Astrocyte of the cerebellum (primary cell): ENCODE data around the gene PSMC6.

Experiments
- DNase-seq: peaks from one replicate; pipeline ENCODE4 v3.0.0-alpha.2; 2011; ENCODE audit warnings: low read depth
- H3K4me3 ChIP-seq: 2 replicates; pipeline ENCODE4 v1.5.1; 2011; ENCODE audit warnings: mild to moderate bottlenecking, low read depth, low read length, moderate library complexity
- CTCF ChIP-seq: IDR thresholded peaks from 2 replicates; pipeline ENCODE4 v1.5.1; 2012; ENCODE audit warnings: low read length, low read depth, moderate library complexity, mild to moderate bottlenecking; ENCODE audit errors: missing control alignments
- in situ Hi-C: cut with HindIII; loops from 2 replicates; pipeline ENCODE4 v1.10.0; 2017; ENCODE audit warnings: low sequenced_read_pairs

The PSMC6 gene

DNA sequence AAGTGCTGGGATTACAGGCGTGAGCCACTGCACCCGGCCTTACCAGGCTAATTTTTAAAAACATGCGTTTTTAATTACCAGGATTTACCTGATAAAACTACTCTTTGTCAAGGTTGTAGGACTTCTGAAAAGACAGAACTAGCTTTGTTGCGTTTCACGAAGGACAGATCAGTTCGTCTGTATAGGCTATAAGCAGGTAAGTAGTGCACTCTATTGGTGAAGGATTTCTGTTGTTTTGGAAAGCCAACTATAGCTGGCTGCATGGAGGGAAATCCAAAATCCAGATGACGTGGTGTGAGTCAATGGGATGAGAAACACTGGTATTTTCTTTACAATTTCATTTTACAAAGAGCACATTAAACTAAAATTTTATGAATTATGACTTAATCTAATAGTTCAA, 69.8 kb downstream of the PSMC6 start:
- no peak overlapping the region for H3K4me3 ChIP-seq
- no peak for DNase-seq
- TF ChIP-seq CTCF, result no peak
- in situ Hi-C loops, result no loop called here
